Ramos (cell line): ENCODE measurements around the gene CEP85L.

ENCODE experiments used
- in situ Hi-C: fragments of 300-500 bp; cut with MboI; formaldehyde crosslinking; loops from one replicate; pipeline ENCODE4 v1.14.3; 2022; ENCODE audit warnings: low sequenced_read_pairs; ENCODE audit not compliant: unreplicated experiment

CEP85L gene

DNA sequence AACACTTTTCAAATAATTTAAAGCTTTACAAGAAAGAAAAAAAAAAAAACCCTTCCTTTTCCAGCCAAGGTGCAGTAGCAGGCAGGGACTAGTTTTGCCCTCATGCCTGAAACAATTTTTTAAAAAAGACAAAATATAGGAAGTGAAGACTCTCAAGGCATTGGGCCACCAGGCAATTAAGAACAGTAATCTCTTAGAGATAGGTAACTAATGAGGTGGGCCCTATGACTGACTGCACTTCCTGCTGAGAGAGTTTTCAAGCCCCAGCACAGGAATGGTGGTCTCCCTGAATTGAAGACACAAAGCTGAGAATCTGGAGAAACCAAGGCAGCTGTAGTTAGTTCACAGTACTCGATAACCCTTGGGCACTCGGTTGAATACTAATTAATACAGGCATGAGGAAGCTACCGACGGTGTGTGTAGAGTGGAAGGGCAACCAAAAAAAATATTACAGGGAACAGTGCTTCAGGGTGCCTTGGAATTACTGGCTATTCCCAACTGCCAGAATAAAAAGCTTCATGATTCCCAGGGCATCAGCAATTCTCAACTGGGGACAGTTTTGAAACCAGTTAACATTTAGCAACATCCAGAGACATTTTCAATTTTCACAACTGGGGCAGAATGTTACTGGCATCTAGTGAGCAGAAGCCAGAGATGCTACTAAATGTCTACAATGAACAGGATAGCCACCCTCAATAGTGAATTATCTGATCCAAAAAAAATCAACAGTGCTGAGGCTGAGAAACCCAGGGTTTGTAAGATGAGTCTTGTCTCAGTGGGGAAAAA is 139.3 kb downstream of the CEP85L start:
- in situ Hi-C loops: no loop called here

GRCh38 chr6:118509009-118509617 is 142.3 kb downstream of the CEP85L start:
- in situ Hi-C loops: no loop called here

DNA sequence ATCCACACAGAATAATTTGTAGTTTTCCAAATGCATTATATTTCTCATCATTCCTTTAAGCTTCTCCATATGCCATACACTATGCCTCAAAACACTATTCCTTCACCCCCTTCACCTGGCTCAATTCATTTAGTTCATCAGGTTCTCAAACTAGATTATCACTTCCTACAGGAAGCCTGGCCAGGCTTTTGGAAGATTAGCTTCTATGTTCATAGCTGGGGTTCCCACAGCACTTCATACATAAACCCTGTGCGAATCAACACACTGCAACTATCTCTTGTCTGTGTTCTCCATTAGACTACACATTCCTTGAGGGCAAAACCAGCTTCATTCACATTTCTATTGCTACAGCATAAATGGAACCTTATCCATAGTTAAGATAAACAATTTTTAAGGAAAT is 143.8 kb downstream of the CEP85L start:
- in situ Hi-C loops: no loop called here

- in situ Hi-C loops: no loop called here
These were observed 145.2 kb downstream of the CEP85L start for GRCh38 chr6:118506071-118506638.

- in situ Hi-C loops: no loop called here
These were observed 145.7 kb downstream of the CEP85L start for GRCh38 chr6:118505656-118506055.

GRCh38 chr6:118504611-118505010 is 146.8 kb downstream of the CEP85L start:
- in situ Hi-C loops: no loop called here

DNA sequence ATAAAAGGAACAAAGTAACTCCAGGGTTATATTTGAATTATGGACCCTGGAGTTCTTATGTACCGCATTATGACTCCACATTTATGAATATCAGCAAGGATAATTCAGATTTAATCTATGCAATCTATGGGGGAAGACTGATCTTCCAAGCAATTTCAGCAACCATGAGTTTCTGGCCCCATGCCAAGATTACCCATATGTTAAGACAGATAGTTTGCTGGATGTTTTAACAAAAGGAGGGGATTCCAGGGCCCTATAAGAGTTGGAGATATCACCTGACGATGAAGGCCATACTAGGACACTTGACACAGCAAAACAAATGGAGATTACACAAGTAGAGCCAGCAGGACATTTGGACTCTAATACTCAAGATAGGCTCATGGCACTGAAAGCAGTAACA is 149.2 kb downstream of the CEP85L start:
- in situ Hi-C loops: no loop called here

DNA sequence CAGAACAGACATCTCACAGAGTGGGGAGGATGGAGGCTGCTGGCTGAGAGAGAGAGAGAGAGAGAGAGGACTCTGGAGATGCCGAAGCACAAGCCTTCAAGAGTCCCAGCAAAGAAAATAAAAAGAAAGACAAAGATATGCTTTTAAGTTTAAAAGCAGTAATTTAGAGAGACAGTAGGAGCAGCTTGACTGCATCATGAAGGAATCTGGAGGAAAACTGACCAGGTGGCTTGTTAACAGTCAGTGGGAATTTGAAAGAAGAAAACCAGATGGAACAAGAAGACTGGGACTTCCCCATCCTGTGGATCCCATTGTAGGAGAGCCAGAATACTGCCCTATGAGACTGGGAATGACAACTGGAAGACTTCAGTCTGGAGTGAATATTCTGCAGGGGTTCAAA is 149.6 kb downstream of the CEP85L start:
- in situ Hi-C loops: no loop called here

GRCh38 chr6:118501099-118501498 is 150.3 kb downstream of the CEP85L start:
- in situ Hi-C loops: no loop called here

GRCh38 chr6:118500130-118501015 is 151.0 kb downstream of the CEP85L start:
- in situ Hi-C loops: no loop called here

DNA sequence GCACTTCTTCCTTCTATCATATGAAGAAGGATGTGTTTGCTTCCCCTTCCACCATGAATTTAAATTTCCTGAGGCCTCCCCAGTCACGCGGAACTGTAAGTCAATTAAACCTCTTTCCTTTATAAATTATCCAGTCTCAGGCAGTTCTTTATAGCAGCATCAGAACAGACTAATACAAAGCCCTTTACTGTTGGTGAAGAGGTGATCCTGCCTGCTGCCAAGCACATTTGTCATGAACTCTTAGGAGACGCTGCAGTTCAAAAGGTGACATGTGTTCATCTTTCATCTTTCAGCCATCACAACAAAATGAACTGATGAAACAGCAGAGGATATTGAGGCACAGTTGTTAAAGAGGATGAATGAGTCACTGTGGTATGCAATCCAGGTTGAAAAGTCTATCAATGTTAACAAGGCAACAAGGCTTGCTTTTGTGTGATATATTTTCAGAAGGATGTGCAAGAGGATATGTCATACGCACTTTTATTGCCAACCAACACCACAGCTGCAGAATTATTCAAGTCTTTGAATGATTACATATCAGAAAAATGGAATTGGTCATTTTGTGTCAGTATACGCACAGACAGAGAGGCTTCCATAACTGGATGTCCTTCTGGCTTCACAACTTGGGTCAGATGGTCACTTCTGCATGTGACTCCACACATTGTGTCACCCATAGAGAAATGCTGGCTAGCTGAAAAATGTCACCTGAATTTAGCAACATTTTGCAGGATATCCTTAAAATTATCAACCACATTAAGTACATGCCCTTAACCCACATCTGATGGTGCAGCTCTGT is 155.7 kb downstream of the CEP85L start:
- in situ Hi-C loops: no loop called here

DNA sequence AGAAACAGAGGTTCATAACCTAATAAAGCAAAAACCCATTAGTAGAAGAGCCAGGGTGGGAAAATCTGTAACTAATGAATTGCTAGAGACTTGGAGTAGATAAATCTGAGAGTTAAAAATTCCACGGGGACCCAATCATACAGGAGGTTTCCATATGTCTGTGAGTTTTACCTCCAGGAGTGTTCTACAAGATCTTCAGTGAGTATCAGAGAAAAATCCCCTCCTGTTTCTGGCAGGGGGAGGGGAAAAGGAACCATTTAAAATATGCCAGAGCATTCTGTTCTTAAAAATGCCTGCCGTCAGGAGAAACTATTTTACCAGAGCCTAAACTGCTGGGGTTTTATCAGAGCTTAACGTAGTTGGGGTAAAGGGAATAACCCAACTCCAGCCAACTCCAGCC is 157.3 kb downstream of the CEP85L start:
- in situ Hi-C loops: no loop called here

DNA sequence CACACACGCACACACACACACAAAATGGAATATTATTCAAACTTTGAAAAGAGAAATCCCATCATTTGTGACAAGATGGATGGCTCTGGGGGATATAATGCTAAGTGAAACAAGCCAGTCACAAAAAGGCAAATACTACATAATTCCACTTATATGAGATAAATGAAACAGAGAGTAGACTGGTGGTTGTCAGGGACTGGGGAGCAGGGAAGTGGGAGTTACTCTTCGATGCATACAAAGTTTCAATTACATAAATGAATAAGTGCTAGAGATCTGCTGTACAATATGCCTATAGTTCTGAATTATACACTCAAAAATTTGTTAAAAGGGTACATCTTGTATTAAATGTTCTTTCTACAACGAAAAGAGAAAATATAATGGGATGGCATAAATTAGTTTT is 161.4 kb downstream of the CEP85L start:
- in situ Hi-C loops: no loop called here

DNA sequence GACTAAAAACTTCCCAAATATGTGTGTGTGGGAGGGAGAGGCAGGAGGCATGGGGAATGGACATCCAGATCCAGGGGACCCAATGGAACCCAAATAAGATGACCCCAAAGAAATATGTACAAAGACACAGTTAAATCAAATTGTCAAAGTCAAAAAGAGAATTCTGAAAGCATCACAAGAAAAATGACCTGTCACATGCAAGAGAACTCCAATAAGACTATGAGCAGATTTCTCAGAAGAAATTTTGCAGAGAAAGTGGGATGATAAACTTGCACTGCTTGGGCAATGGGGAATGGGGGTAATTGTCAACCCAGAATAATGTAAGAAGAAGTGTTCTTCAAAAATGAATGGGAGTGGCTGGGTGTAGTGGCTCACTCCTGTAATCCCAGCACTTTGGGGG is 162.8 kb downstream of the CEP85L start:
- in situ Hi-C loops: no loop called here

- in situ Hi-C loops: no loop called here
These were observed 165.5 kb downstream of the CEP85L start for GRCh38 chr6:118485601-118486550.

- in situ Hi-C loops: no loop called here
These were observed 174.8 kb downstream of the CEP85L start for GRCh38 chr6:118476551-118476950.

DNA sequence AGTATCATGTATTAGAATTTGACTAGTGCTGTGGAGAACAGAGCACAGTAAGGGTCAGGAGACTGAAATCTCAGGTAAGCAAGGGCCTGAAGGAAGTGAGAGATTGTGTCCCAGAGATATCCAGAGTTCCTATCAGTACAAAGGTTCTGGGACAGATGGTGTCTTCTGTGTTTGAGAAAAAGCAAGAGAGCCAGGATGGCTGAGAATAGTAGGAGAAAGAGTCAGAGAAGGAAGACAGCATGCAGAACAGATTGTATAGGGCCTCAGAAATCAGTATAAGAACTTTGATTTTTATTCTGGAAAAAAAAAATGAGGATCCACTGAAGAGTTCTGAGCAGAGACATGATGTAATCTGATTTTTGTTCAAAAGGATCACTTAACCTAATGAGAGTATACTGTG is 178.1 kb downstream of the CEP85L start:
- in situ Hi-C loops: no loop called here

DNA sequence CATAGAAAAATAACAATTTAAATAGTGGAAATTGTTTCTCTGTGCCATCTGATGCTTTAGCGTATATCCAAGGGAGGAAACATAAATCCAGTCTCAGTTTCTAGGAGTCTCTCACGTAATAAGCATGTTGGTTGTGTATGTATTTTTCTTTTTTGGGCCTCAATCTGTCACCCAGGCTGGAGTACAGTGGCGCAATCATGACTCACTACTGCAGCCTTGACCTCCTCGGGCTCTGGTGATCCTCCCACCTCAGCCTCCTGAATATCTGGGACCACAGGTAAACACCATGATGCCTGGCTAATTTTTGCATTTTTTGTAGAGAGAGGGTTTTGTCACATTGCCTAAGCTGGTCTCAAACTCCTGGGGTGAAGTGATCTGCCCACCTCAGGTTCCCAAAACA is 181.9 kb downstream of the CEP85L start:
- in situ Hi-C loops: no loop called here
